HPDE6-E6E7 (cell line): ENCODE results near the gene CENPB.
"Not testable (repeated sequence)": the region's sequence is repeated elsewhere in the genome, so short reads cannot be mapped to it uniquely, and the experiment has no call there.

Experiments
- DNase-seq: peaks from one replicate; pipeline ENCODE4 v3.0.0; 2011; ENCODE audit warnings: missing footprints; ENCODE audit errors: extremely low spot score

The CENPB gene

GRCh38 chr20:3786665-3787323 is at the start of gene CENPB:
TSS of gene CENPB (minus strand) at chr20:3786740. CDS start at chr20:3786483, 257 bp downstream.
- peak; percentile 91 for DNase-seq

- DNase-seq: no peak
Measured at GRCh38 chr20:3836132-3836531, 49.6 kb upstream of the CENPB start.

GRCh38 chr20:3829891-3830290 is 43.4 kb upstream of the CENPB start:
- not testable (repeated sequence) for DNase-seq

DNA sequence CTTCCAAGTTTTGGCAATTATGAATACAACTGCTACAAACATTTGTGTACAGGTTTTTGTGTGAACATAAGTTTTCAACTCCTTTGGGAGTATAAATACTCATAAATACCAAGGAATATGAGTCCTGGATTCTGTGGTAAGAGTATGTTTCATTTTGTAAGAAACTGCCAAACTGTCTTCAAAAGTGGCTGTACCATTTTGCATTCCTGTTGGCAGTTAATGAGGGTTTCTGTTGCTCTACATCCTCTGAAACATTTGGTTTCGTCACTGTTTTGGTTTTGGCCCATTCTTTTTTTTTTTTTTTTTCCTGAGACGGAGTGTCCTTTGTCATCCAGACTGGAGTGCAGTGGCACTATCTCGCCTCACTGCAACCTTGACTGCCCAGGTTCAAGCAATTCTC is 42.3 kb upstream of the CENPB start:
- DNase-seq: no peak

DNA sequence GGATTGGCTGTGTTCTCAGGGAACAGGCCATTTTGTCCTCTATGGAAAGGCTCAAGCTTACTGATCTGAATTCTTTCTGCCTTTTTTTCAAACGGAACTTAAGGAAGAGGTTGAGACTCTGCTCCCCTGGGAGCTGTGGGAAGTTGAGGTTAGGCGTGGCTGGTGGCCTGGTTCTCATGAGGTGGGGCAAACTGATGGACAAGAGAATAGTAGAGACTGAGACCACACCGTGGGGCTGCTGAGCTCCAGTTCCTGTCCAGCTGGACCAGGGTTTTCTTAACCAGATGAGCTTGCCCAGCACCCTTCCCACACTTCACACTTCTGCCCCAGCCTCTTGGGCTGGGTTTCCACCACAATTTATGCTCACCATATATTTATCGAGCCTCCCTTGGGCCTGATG is 39.9 kb upstream of the CENPB start:
- DNase-seq: no peak

DNA sequence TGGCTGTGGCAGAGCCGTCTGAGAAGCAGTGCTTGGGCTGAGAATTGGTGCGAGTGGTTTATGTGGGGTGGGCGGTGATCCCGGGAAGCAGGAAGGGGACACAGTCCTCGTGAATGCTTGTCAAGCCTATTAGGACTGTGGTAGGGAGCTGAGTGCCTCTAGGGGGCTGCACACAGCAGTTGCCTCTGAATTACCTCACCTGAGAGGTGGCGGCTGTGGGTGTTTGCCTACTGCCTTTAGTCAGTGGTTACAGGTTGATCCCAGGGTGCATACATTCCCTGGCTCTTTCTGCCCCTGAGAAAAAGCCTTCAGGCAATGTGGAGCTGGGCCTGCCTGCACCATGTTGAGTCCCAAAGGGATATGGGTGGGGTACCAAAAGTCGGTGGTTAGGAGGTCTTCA is 39.0 kb upstream of the CENPB start:
- no peak for DNase-seq

- no peak for DNase-seq
Measured at GRCh38 chr20:3823881-3824280, 37.3 kb upstream of the CENPB start.

- no peak for DNase-seq
Measured at GRCh38 chr20:3821996-3822395, 35.5 kb upstream of the CENPB start.

DNA sequence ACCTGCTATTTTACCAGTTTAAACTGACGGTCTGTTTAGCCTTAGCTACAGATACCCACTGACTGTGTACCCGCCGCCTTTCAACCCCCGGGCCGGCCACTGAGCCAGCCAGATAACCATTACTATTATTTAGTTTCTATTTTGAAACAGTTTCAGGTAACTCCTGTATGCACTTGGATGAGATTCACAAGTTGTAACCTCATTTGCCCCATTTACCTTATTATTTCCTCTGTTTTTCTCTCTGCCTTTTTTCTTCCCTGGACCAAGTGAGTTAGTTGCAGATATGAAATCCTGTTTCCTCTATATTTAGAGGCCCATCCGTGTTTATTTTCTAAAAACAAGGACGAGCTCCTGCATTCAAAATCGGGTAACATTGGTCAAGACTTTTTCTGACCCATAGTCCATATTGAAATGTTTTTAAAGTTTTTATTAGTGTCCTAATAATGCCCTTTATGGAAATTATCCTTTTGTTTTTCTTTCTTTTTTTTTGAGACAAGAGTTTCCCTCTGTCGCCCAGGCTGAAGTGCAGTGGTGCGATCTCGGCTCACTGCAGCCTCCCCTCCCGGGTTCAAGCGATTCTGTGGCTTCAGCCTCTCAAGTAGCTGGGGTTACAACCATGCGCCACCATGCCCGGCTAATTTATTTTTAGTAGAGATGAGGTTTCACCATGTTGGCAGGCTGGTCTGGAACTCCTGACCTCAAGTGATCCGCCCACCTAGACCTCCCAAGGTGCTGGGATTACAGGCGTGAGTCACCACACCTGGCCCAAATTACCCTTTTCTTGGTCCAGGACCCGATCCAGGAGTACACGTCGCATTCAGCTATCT is 34.6 kb upstream of the CENPB start:
- DNase-seq: no peak

DNA sequence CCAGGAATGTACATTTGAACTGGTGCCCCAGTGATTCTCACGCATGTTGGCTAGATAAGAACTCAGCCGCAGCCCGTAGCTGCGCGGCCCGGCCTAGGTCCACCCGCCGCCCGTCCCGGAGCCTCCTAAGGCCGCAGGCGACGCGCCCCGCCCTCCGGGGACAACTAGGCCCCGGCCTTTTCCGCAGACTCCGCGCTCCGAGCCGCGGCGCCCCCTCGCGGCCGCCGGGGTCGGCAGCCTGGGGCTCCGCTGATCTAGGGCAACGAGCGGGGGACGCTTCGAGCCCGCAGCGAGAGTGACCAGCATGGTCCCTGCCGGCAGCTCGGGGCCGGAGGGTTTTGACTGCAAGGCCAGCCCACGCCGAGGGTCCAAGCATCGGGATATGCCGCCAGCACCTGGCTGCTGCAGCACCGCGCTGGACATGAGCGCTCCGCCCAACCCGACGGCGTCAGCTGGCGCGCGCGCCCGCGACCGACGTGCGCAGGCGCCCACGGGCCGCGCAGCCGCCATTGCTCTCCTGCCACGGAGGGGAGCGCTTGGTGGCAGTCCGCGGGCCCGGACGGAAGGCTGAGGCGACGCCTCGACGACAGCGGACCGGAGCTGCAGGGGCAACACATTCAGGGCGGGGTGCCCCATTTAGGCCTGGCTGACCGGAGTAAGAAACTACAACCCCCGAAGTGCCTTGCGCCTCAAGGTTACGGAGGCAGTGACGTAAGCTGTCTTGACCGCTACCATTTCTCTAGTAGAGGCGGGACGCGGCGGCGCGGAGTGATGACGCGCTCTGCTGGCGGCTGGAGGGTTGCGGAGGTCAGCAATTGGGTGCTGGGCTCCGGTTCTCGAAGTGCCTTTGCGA is 33.7 kb upstream of the CENPB start, which contains the start of gene AP5S1:
AP5S1 (plus strand) TSS at position 500 of the 853 bp plus-strand sequence. CDS start 1,571 bp downstream, outside the sequence.
- peak; percentile 97 for DNase-seq

DNA sequence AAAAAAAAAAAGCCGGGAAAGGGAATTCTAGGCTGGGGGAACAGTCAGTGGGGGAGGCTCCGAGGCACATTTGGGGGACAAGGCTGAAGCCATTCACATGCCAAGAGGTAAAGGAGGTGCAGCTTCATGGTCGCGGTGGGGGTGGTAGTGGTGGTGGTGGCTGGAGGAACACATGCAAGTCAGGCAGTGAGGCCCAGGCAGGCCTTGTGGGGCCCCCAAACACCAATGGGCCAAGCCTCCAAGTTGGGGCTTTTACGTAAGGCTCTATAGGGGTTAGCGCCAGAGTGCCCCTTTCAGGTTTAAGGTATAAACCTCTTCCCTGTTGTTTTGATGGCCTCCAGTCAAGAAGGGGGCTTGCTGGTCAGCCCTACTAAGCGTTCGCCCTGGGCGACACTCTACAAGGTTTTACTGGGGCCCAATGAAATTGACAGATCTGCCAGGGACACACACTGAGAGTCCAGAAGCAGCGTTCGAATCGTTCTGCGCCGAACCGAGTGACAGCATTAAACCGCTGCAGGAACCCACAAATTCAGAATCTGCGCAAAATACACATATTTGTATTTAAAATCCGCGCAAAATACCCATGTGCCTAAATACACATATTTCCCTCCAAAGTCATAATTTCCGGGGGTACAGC is 33.0 kb upstream of the CENPB start:
- no peak for DNase-seq

- peak; percentile 83 for DNase-seq
Measured at GRCh38 chr20:3818155-3819151, 31.9 kb upstream of the CENPB start.

DNA sequence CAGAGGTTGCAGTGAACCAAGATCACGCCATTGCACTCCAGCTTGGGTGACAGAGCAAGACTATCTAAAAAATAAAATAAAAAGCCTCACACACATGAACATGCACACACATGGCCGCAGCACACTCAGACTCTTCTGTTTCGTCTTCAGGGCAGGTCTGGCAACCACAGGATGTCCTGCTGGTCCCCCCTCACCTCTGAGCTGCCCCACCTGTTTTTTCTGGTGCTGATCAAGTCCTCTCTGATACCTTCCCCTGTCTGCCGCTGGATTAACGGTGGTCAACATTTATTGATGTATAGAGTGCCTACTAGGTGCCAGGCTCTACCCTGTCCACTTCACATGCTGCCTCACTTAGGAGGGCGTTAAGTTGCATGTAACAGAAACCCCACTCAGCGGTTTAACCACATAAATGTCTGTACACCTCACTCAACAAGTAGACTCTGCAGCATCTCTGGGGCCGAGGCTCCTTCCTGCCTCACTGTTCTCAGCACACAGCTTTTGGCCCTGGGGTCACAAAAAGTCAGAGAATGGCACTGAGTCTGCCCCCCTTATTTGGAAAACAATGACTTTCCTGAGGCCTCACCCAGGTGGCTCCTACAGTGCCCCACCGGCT is 29.3 kb upstream of the CENPB start:
- no peak for DNase-seq

- DNase-seq: no peak
Measured at GRCh38 chr20:3814928-3815495, 28.5 kb upstream of the CENPB start.

GRCh38 chr20:3813848-3814581 is 27.5 kb upstream of the CENPB start:
- no peak for DNase-seq

DNA sequence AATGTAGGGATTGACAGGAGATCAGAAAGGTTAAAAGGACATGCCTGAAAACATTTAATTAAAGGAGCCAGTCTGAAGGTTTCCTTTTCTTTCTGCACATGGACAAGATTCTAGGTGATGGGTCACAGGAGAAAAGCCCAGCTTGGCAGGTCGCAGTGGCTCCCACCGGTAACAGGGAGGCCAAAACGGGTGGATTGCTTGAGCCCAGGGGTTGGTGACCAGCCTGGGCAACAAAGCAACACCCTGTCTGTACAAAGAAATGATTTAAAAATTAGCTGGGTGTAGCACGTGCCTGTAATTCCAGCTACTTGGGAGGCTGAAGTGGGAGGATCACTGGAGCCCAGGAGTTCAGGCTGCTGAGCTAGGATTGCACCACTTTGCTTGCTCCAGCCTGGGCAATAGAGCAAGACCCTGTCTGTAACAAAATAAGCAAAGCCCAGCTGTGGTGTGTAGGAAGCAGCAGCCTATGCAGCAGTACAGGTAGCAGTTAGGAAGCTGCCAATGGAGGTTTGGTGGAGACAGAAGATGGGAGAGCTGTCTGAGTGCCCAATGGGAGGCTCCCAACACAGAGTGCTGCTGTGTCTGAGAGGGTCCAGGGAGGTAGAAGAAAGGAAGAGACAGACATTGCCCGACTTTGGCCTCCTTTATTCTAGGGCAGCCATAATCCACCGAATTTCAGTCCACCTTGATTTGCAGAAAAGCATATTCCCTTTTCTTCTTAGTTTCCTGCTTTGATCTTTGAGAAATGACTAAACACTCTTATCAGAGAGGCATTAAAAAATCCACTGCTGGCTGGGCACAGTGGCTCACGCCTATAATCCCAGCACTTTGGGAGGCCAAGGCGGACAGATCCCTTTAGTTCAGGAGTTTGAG is 26.7 kb upstream of the CENPB start:
- no peak for DNase-seq

DNA sequence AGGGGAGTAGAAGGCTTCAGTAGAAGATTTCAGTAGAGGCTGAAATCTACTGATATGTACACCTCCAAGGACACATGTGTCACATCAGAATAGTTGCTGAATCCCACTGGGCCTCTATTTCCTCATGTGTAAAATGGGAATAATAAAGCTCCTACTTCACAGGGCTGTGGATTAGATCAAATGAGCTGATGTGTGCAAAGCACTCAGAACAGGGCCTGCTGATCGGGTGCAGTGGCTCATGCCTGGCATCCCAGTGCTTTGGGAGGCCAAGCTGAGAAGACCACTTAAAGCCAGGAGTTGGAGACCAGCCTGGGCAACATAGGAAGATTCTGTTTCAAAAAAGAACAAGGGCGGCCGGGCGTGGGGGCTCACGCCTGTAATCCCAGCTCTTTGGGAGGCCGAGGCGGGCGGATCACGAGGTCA is 25.7 kb upstream of the CENPB start:
- no peak for DNase-seq
